PC-3 (cell line): ENCODE measurements around the gene IL1RAPL1. TPM values are rescaled to one million over a fixed set of nuclear protein-coding genes. Genes with fewer than 3 reads are reported as not detected.

ENCODE experiments used
- ATAC-seq: fragments of 200-7000 bp; cut with Tn5 transposase; 2 replicates; pipeline ENCODE4 v1.9.1; 2020; ENCODE audit warnings: mild to moderate bottlenecking, moderate library complexity
- BruUV-seq: library from RNA; stranded (reverse); fragments of 400-500 nt; replicated peaks from 2 replicates; lab custom pipeline; 2021; lab: Mats Ljungman, UMichigan
- CTCF ChIA-PET: fragments of 300-600 bp; sonication (Branson Sonifier 250); formaldehyde crosslinking; loops from one replicate; lab custom pipeline; 2022; ENCODE audit warnings: antibody characterized with exemption; lab: Charles Lee
- POLR2A ChIA-PET: fragments of 300-600 bp; sonication (Branson Sonifier 250); formaldehyde crosslinking; loops from one replicate; lab custom pipeline; 2022; ENCODE audit warnings: antibody characterized with exemption; ENCODE audit not compliant: unreplicated experiment; lab: Charles Lee
- DNase-seq: peaks from one replicate; pipeline ENCODE4 v3.0.0-alpha.2; 2015
- H2AFZ ChIP-seq: fragments of 300-600 bp; sonication (generic); 2 replicates; pipeline ENCODE4 v1.6.0; 2016; ENCODE audit warnings: antibody characterized with exemption, low read length
- H3F3A ChIP-seq: fragments of 300-600 bp; sonication (generic); one replicate; pipeline ENCODE4 v1.6.0; 2017; ENCODE audit warnings: antibody characterized with exemption, low read length, control low read depth, mild to moderate bottlenecking; ENCODE audit not compliant: unreplicated experiment
- H3K27ac ChIP-seq: fragments of 300-600 bp; sonication (generic); 2 replicates; pipeline ENCODE4 v1.5.1; 2016; ENCODE audit warnings: mild to moderate bottlenecking, low read length
- H3K27me3 ChIP-seq: fragments of 300-600 bp; sonication (generic); 2 replicates; pipeline ENCODE4 v1.6.1; 2016; ENCODE audit warnings: low read length, mixed read lengths
- H3K36me3 ChIP-seq: fragments of 300-600 bp; sonication (generic); 2 replicates; pipeline ENCODE4 v1.6.1; 2016; ENCODE audit warnings: low read depth, mixed run types, low read length, mixed read lengths
- H3K4me1 ChIP-seq: fragments of 300-600 bp; sonication (generic); 2 replicates; pipeline ENCODE4 v1.5.1; 2016; ENCODE audit warnings: low read length; ENCODE audit not compliant: insufficient read depth
- H3K4me2 ChIP-seq: fragments of 300-600 bp; sonication (generic); 2 replicates; pipeline ENCODE4 v1.6.0; 2016; ENCODE audit warnings: low read length
- H3K4me3 ChIP-seq: fragments of 300-600 bp; sonication (generic); 2 replicates; pipeline ENCODE4 v1.5.1; 2016; ENCODE audit warnings: mild to moderate bottlenecking, low read length, mixed read lengths
- H3K79me2 ChIP-seq: fragments of 300-600 bp; sonication (generic); 2 replicates; pipeline ENCODE4 v1.6.1; 2017; ENCODE audit warnings: low read length, mixed read lengths
- H3K9ac ChIP-seq: fragments of 300-600 bp; sonication (generic); 2 replicates; pipeline ENCODE4 v1.6.0; 2016; ENCODE audit warnings: mild to moderate bottlenecking, low read length
- H3K9me2 ChIP-seq: fragments of 300-600 bp; sonication (generic); replicated peaks from 2 replicates; pipeline ENCODE4 v1.6.1; 2016; ENCODE audit warnings: mixed run types, low read length, mixed read lengths
- H3K9me3 ChIP-seq: fragments of 300-600 bp; sonication (generic); 2 replicates; pipeline ENCODE4 v1.6.1; 2016; ENCODE audit warnings: low read length, mixed read lengths
- H4K20me1 ChIP-seq: fragments of 300-600 bp; sonication (generic); 2 replicates; pipeline ENCODE4 v1.6.1; 2016; ENCODE audit warnings: low read length, mixed read lengths
- EZH2 ChIP-seq: fragments of 300-600 bp; sonication (generic); IDR thresholded peaks from one replicate; pipeline ENCODE4 v1.6.1; 2017; ENCODE audit warnings: antibody characterized with exemption, mild to moderate bottlenecking, low read length; ENCODE audit not compliant: unreplicated experiment
- EZH2phosphoT487 ChIP-seq: fragments of 300-600 bp; sonication (generic); IDR thresholded peaks from 2 replicates; pipeline ENCODE4 v1.6.1; 2018; ENCODE audit warnings: mild to moderate bottlenecking, antibody characterized with exemption, low read length, borderline replicate concordance
- intact Hi-C: fragments of 100-400 bp; cut with micrococcal nuclease; formaldehyde crosslinking; loops from 2 replicates; pipeline ENCODE4 v1.9.0; 2023
- total RNA-seq: library from RNA; depleted of rRNA; stranded (reverse); fragments of >200 nt; gene quantifications from 2 replicates; pipeline ENCODE4 v1.2.3, GENCODE V29; 2014
- TF ChIP-seq, protein P1 (sequence below): fragments of 300-600 bp; sonication (generic); conservative IDR thresholded peaks from 2 replicates; pipeline ENCODE4 v1.5.1; 2017; ENCODE audit warnings: antibody characterized with exemption, low read depth, mild to moderate bottlenecking, low read length

IL1RAPL1 gene
- total RNA-seq, 1 experiment from 2014 or later: 0.44 TPM

DNA sequence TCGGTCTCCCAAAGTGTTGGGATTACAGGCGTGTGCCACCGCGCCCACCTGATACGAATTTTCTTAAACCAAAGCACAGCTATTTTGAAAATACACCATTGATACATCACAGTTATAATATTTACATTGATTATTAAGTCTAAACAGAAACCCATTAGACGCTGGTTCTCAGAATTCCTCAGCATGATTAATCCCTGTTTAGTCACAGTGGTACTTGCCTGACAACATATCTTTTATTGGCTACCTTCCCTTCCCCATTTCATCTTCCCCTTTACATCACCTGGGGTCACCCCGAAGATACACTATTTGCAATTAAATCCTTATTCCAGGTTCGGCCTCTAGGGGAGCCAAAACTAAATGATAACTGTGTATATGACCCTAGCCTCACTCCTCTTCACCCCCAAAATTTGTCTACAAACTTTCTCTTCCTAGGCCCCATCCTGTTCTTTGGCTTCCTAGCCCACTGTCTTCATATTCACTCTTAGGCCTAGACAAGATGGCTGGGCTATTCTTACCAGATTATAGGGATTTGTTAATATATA lies 36.8 kb upstream of the IL1RAPL1 start:
- POLR2A ChIA-PET: no interaction called here
- H3K9ac ChIP-seq: 0 out of 2 replicates have a peak overlapping the region, but pooled peaks have one; percentile 1
- H3K79me2 ChIP-seq: no peaks in the 10 kb centered on the region
- no peaks in the 10 kb centered on the region for H3K36me3 ChIP-seq
- TF ChIP-seq, protein P1, sequence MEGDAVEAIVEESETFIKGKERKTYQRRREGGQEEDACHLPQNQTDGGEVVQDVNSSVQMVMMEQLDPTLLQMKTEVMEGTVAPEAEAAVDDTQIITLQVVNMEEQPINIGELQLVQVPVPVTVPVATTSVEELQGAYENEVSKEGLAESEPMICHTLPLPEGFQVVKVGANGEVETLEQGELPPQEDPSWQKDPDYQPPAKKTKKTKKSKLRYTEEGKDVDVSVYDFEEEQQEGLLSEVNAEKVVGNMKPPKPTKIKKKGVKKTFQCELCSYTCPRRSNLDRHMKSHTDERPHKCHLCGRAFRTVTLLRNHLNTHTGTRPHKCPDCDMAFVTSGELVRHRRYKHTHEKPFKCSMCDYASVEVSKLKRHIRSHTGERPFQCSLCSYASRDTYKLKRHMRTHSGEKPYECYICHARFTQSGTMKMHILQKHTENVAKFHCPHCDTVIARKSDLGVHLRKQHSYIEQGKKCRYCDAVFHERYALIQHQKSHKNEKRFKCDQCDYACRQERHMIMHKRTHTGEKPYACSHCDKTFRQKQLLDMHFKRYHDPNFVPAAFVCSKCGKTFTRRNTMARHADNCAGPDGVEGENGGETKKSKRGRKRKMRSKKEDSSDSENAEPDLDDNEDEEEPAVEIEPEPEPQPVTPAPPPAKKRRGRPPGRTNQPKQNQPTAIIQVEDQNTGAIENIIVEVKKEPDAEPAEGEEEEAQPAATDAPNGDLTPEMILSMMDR: peak; percentile 50; the same call in 1 of the 2 replicates
- no peak for TF ChIP-seq EZH2
- no peak overlapping the region; the same call in 1 of the 2 replicates for H3K4me3 ChIP-seq
- H3K4me1 ChIP-seq: peaks cover 34% of the 10 kb centered on the region
- peak overlapping the region; percentile 16 for H3K4me2 ChIP-seq
- H2AFZ ChIP-seq: no peak overlapping the region
- H3K27me3 ChIP-seq: no peaks in the 10 kb centered on the region
- no peaks in the 10 kb centered on the region for H4K20me1 ChIP-seq
- BruUV-seq: no TSS peak
- peak overlapping the region; percentile 78 for H3K27ac ChIP-seq
- H3K9me2 ChIP-seq: no peaks in the 10 kb centered on the region
- CTCF ChIA-PET: no interaction called here
- ATAC-seq (no peak), DNase-seq (peak; percentile 73)
- intact Hi-C loops: no loop called here
- H3K9me3 ChIP-seq: no peaks in the 10 kb centered on the region
- no peaks in the 10 kb centered on the region for H3F3A ChIP-seq

DNA sequence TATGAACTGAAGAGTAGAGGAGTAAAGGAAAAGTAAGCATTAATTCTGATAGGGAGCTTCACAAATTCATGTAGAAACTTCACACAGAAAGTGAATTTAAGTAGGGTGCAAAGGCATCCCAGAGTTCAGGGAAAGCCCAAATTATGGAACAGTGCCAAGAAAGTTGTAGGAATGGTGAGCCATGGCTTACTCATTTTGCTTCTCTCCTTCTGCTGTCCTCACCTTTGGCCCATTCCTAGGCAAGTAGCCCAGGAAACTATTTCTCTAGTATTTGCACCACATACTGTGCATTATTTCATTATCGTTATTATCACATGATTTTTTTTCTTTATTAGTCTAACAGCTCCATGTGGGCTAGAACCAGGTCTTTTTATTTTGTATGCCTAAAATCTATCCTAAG lies 34.9 kb upstream of the IL1RAPL1 start:
- intact Hi-C loops: no loop called here

More for the DNA sequence above, 34.9 kb upstream of the IL1RAPL1 start:
- CTCF ChIA-PET: no interaction called here
- ATAC-seq (peak; percentile 56; the same call in 1 of the 2 replicates), DNase-seq (peak; percentile 81)
- TF ChIP-seq EZH2 (no peak), EZH2phosphoT487 (no peak)
- TF ChIP-seq, protein P1: no peak
- Histone ChIP-seq H3K36me3 (no peaks in the 10 kb centered on the region), H3K27ac (peak overlapping the region; percentile 89), H3K9me2 (no peaks in the 10 kb centered on the region), H3K9ac (peak overlapping the region; percentile 28; the same call in 1 of the 2 replicates), H4K20me1 (no peaks in the 10 kb centered on the region), H3K79me2 (no peaks in the 10 kb centered on the region), H3K27me3 (no peaks in the 10 kb centered on the region), H3K4me3 (no peak overlapping the region), H3K4me1 (peaks cover 34% of the 10 kb centered on the region), H3K9me3 (no peaks in the 10 kb centered on the region), H3K4me2 (peak overlapping the region; percentile 44), H2AFZ (no peak overlapping the region), H3F3A (no peaks in the 10 kb centered on the region)
- BruUV-seq: no TSS peak
- POLR2A ChIA-PET: no interaction called here
